Measurements from ENCODE around the gene HEXIM2. TPM values are rescaled to one million over a fixed set of nuclear protein-coding genes. Genes with fewer than 3 reads are reported as not detected.

HEXIM2 gene
- total RNA-seq, 1 donor from 2014 or later: 14.9 TPM

DNA sequence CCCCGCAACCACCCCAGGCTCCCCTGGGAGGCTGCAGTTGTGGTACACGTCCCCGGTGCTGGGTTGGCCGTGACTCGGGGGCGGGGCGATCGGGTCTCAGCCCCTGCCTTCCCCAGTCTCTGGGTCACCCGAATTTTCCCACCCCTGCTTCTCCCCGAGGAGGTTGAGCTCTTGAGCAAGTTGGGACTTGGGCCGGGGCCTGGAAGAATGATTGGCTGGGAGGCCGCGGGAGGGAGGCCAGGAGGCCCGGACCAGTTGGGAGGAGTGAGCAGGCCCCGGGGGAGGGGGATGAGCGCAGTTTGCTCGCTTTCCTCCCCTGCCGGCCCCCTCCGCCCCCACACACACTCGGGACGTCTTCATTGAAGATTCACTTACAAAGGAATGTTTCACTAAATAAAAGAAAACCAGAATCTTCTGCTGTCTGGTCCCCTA is 17.9 kb upstream of the HEXIM2 start:
- peak; percentile 78 for DNase-seq (ENCODE audit: low spot score)

DNA sequence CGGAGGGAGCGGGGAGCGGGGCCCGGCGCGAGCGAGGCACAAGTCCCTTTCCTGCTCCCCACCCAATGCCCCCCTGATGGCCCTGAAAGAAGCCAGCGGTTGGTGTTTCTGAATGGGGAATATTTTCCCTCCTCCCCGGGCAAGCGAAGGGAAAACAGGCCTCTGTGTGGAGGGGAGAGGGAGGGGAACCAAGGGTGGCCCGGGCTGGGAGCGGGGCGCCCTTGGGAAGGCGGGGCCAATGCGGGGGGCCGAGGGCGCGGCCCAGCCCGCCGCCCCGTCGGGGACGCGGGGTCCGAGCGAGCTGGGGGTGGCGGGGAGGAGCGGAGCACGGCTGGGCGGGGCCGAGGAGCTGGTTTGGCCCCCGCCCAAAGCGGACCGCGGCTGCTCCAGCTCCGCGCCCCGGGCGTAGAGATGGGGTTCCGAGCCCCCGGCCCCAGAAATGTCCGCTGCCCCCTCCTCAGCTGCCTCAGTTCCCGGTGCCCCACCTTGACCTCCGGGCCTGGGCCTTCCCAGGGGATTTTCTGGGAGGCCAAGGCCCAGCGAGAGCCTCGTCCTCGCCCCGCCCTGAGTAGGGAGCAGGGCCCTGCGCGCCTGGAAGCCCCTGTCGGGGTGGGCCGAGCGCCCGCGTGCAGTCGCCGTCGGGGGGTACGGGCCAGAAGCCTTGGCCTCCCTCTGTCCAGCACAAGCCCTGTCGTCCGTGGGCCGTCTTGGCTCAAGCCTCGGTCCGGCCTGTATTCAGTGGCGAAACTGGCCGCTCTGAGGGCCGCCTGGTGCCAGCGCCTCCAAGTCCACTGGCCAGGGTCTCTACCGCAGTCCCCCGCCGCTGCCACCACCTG is 17.3 kb upstream of the HEXIM2 start:
- no peak for DNase-seq (ENCODE audit: low spot score)

DNA sequence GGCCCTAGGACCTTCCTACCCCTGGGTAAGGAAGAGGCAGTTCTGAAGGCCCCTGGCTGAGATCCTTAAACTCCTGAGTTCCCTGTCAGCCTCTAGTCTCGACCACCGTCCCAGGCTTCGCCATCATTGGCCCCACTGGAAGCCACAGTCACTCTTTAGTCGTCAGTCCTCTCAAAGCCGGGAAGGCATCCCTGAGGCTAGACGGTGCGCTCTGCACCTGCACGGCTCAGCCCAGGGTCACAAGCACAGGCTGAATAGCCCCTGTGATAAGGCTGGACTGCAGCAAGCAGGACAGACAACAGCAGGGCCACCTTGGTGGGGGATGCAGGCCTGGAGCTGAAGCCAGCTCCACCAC is 16.7 kb upstream of the HEXIM2 start:
- DNase-seq (ENCODE audit: low spot score): no peak

DNA sequence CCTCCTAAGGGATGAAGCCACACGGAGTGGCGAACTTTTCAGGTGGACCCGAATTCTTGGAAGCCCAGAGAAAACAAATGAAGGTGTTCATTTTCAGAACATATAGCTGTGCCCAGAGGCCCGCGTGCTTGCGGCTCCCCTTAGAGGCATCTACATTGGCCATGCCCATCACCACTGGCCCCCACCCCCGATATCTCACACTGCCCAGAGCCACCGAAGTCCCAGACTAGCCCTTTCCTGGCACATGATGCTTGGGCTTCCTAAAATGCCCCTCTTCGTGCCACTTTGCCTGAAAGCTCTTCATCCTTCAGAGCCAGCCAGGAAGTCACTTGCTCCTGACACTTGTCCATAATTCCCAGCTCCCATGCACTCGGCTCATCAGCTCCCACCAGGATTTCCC is 15.5 kb upstream of the HEXIM2 start:
- no peak for DNase-seq (ENCODE audit: low spot score)

DNA sequence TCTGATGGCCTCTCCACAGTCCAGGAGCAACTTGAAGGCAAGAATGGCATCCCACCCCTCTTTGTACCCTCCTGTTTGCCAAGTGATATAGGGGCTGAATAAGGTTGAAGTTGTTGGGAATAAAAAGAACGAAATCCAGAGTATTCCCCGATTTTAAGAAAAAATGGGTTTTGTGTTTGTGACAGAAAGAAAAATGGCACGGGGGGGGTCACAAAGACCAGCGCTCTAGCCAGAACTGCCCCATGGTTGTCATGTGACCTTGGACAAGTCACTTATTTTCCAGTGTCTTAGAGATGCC is 15.1 kb upstream of the HEXIM2 start:
- no peak for DNase-seq (ENCODE audit: low spot score)

DNA sequence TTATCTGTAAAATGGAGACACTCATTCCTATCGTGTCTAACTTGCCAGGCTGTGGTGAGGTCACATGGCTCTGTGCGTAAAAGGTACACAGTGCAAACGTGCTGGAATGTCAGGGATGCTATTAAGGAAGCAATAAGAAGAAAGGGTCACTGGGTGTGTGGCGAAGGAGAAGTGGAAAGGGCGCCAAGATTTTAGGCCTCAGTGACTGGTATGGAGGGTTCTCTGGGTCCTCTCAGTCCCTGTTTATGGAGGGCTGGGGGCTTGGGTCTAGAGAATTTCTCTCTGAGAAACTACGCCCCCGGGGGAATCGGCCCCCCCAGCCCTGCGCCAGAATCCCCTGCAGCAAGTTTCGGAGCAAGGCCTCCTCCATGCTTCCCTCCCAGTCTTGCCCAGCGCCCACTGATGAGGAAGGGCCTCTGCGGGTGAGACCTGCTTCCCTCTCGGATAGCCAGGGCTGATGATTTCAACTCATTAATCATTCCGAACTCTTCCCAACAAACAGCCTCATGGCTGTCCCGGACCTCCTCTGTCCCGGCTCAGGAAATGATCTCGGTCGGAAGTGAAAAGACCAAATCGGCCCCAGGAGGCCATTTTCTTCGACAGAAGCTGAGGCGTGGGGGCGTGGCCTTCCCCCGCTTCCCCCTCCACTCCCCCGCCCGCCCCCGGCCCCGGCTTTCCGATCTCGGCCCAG is 14.6 kb upstream of the HEXIM2 start:
- DNase-seq (ENCODE audit: low spot score): peak; percentile 83

DNA sequence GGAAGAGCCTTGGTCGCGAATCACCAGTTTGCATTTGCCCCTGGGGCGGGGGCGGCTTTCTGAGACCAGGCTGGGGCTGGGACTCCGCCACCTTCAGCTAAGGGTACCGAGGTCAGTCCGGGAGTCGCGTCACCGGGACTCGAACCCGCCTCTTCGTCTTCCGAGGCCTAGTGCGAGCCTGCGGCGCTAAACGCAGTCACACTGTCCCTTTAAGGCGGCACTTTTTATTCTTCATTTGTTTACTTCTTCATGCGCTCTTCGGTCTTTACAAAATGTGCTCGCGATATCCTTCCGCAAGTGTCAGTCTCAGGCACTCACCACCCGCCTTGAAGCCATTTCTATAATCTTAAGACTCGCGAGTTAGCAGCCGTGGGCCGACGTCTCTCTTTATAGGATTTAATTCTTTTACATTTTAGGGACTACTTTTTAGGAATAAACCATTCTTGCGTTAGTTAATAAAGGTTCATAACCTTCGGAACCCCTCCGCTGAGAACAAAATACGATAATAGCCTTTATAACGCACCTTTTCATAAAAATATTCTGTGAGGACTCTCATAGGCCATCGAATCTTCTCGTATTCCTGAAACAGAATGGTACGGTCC is 14.0 kb upstream of the HEXIM2 start:
- peak; percentile 82 for DNase-seq (ENCODE audit: low spot score)

DNA sequence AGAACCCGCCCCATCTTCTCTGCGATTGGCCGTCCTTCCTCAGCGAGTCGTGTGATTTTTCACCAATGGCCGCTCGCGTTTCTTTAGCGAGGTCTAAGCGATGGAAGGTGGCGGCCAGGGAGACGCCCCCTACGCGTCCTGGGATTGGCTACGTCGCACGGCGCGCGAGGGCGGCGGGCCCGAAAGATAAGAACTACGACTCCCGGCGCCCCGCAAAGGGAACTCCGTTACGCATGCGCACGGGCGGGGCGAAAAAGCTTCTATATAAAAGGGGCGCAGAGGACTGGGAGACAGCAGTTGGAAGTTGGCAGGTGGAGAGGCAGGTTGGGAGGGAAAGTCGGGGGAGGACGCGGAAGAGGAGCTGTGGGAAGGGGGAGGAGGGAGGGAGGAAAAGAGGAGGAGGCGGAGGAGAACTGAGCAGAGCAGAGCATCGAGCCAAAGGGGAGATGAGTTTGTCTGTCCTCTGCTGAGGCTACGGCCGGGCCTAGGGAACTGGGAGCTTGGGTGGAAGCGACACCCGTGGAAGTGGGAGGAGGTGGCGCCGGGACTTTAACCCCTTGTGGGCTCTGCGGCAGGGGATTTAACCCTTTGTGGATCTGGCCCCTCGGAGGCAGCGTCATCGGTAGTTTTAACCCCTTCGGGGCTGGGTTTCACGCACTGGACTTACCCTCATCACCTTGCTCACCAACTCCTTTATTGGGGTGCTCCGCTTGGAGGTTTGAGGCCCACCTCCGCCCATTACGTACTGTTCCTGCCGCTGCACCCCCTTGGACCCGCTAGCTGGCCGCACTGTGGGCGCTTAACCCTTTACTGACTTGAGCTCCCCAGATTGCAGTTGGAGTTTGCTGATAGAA is 13.3 kb upstream of the HEXIM2 start, which contains the start of gene HEXIM1:
Gene HEXIM1 (plus strand): TSS at position 293 of the 854 bp plus-strand sequence. CDS start 716 bp downstream, outside the sequence.
- DNase-seq (ENCODE audit: low spot score): peak; percentile 100

DNA sequence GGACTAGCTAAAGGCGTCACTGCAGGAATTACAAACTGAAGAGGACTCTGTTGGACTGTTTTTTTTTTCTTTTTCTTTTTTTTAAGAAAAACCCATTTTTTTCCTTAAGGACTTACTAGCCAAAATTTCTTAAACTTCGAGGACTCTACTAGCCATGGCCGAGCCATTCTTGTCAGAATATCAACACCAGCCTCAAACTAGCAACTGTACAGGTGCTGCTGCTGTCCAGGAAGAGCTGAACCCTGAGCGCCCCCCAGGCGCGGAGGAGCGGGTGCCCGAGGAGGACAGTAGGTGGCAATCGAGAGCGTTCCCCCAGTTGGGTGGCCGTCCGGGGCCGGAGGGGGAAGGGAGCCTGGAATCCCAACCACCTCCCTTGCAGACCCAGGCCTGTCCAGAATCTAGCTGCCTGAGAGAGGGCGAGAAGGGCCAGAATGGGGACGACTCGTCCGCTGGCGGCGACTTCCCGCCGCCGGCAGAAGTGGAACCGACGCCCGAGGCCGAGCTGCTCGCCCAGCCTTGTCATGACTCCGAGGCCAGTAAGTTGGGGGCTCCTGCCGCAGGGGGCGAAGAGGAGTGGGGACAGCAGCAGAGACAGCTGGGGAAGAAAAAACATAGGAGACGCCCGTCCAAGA is 12.5 kb upstream of the HEXIM2 start:
- peak; percentile 84 for DNase-seq (ENCODE audit: low spot score)

DNA sequence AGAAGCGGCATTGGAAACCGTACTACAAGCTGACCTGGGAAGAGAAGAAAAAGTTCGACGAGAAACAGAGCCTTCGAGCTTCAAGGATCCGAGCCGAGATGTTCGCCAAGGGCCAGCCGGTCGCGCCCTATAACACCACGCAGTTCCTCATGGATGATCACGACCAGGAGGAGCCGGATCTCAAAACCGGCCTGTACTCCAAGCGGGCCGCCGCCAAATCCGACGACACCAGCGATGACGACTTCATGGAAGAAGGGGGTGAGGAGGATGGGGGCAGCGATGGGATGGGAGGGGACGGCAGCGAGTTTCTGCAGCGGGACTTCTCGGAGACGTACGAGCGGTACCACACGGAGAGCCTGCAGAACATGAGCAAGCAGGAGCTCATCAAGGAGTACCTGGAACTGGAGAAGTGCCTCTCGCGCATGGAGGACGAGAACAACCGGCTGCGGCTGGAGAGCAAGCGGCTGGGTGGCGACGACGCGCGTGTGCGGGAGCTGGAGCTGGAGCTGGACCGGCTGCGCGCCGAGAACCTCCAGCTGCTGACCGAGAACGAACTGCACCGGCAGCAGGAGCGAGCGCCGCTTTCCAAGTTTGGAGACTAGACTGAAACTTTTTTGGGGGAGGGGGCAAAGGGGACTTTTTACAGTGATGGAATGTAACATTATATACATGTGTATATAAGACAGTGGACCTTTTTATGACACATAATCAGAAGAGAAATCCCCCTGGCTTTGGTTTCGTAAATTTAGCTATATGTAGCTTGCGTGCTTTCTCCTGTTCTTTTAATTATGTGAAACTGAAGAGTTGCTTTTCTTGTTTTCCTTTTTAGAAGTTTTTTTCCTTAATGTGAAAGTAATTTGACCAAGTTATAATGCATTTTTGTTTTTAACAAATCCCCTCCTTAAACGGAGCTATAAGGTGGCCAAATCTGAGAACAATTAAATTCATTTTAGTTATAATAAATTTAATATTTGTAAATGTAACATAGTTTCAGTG is 11.7 kb upstream of the HEXIM2 start:
- DNase-seq (ENCODE audit: low spot score): peak; percentile 75

DNA sequence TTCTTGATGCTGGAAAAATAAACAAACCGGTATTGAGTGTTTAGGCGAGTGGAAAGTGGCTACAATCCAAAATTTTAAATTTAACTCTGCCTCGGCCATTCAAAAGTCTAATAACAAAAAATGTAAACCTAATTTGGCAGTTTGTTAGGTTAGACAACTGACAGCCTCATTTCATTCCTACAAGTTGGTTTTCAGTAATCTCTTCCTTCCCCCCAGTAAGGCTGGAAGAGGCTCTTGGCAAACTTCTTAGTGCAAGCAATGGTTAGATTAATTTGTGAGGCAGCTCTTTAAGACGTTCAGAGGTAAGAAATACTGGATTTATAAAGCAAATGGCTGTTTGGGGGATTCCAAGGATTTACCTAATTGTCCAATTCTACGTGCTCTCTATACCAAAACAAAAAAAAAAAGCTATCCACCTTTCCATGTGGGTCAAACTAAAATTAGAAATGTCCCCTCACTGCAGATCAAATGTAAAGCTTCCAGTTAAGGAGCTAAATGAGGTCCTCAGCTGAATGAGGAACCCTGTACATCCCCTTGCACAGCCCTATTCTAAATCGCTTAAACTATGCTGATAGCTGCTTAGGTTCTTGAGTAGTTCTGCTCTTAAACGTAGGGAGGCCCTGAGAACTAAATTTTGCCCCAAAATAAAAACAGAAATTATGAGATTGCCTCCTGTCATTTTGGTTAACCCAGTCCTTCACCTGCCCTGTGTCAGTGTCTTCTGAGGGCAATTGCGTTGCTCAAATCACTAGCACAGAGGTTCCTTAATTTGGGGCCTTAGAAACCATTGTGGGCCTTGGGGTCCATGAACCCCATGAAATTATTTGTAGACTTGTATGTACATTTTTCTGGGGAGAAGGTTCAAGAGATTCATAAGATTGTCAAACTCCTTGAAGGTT is 10.5 kb upstream of the HEXIM2 start:
- no peak for DNase-seq (ENCODE audit: low spot score)

DNA sequence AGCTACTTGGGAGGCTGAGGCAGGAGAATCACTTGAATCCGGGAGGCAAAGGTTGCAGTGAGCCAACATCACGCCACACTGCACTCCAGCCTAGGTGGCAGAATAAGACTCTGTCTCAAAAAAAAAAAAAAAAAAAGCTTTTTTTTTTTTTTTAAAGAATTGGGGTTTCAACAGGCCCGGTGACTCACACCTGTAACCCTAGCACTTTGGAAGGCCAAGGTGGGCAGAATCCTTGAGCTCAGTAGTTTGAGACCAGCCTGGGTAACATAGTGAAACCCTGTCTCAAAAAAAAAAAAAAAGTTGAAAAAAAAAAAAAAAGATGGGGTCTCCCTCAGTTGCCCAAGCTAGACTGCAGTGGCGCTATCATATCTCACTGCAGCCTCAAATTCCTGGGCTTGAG is 6.6 kb upstream of the HEXIM2 start:
- no peak for DNase-seq (ENCODE audit: low spot score)

DNA sequence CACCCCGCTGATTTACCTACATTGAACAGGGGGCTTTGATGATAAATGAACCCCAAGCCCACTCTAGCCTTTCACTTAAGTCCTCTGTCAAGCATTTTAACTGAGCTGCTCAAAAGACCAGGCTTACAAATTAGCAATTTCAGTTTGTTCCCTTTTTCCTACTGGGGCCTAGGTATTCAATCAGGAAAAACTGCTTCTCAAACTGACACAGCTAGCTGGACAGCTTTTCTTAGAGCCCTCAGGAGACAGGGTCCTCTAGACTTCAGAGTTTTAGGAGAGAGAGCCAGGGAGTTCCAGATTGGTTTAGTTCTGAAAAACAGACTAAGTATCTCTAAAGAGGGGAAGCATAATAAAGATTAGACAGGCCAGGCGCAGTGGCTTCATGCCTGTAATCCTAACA is 6.2 kb upstream of the HEXIM2 start:
- DNase-seq (ENCODE audit: low spot score): no peak

DNA sequence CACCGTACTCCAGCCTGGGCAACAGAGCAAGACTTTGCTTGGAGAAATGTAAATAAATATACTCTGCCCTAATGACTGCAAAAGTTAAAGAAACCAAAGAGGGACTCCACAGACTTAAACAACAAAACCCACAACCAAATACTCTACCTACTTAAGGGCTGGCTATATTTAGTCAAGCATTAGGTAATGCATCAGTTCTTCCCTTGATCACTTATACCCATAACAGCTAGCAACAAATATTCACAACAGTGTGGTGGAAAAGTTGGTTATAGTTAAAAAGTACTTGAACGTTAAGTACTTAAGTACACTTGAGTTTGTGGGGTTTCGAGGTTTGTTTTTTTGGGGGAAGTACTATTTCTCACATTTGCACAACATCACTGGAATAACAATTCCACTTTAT is 5.4 kb upstream of the HEXIM2 start:
- no peak for DNase-seq (ENCODE audit: low spot score)

DNA sequence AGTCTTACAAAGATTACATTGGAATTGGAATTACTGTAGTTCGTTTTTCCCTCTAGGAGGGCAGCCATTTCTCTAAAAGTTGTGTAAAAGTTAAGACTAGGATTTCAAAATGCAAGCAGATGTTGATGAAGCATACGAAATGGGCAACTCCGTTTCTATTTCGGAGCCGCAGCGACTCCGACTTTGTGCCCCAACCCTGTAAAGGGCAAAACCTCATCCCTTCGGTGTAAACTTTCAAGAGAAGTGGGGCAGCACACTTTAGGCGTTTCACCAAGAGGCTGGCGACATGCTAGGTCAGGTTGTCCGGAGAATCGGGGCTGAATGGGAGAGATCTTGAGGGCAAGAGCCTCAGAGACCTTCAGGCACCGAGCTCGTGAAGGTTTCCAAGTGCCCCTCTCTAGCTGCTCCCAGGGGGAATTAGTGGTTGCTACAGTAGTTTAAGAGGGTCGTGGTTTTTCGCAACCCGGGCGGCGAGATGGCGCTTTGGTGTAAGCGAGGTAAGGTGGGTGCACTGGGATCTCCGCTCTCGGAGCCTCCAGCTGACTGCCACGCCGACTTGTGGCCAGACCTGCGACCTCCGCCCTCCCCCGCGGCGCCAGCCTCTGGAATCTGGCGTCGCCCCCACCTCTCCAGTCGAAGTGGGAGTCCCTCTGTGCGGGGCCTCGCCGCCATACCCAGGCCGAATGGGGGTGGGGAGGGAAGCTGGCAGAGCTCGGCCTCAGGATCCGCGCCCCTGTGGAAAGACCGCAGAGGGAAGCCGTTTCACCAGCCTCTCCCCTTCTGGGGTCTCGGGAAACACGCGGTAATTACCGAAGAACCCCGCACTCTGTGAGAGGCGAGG is 1.0 kb upstream of the HEXIM2 start:
- no peak for DNase-seq (ENCODE audit: low spot score)

DNA sequence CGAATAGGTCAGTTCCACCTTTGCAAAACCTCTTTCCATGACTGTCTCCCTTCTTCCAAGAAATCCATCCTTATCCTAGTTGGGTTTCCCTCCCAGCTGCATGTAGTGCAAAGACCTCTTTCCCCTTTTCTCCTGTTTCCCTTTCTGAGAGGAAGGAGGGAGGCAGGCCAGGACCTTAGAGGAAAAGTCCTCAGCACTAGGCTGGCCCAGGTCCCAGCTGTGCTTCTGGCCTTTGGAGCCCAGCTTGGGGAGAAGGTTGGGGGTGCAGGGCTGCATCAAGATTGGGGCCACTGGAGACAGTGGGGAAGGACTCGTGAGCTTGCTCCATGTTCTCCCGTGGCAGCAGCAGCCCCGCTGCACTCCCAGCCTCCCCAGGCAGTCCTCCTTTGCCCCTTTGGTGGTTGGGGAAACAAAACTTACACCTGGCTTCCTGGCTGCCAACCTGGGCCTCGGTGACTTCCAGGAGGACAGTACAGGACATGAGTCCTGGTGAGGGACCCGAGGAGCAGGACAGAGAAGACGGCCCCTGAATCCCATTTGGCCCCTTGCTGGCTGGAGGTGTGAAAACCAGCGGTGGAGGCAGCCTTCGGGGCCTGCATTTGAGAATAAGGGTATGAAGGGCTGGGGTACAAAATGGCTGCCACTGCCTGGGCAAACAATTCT is 481 bp downstream of the HEXIM2 start:
- no peak for DNase-seq (ENCODE audit: low spot score)

DNA sequence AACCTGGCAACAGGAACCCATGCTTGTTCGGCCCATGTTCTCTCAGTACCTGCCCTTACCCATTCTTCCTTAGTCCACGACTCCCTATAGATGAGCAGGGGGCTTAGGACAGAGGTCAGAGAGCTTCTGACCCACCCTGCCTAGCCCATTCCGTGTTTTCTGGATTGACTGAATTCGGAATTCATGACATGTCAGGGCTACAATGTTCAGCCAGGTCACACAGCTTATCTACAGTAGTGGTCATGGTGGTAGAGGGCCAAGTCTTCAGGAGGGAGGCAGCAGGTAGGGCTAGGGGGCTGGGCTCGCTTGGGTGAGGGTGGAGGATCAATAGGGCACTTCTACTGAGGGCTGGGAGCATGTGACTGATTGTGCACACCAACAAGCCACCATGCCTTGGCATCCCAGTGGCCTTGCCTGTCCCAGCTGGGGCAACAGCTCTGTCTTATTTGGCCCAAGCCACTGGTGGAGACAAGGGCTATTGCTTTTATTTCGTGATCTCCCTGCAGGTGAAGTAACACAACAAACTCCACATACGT is 3.1 kb downstream of the HEXIM2 start:
- no peak for DNase-seq (ENCODE audit: low spot score)

Measured in mucosa of gallbladder (tissue), 1 donor.